Endometrial microvascular endothelial cells (primary cell): ENCODE results near the gene PDCD1. TPM values are rescaled to one million over a fixed set of nuclear protein-coding genes. Genes with fewer than 3 reads are reported as not detected.
"Not testable (repeated sequence)": the region's sequence is repeated elsewhere in the genome, so short reads cannot be mapped to it uniquely, and the experiment has no call there.

Source experiments
- in situ Hi-C: cut with HindIII; loops from 2 replicates; pipeline ENCODE4 v1.10.0; 2017; ENCODE audit warnings: low sequenced_read_pairs, low pct_unique_long_range_greater_than_20kb; ENCODE audit errors: inconsistent ontology term
- total RNA-seq: library from RNA; depleted of rRNA; stranded (reverse); fragments of >200 nt; gene quantifications from one replicate; pipeline ENCODE4 v1.2.3, GENCODE V29; 2015; ENCODE audit errors: inconsistent ontology term

The PDCD1 gene
- total RNA-seq, 1 donor from 2014 or later = not detected

GRCh38 chr2:241819947-241820624 is 38.6 kb downstream of the PDCD1 start:
- in situ Hi-C loops = not testable (repeated sequence)

GRCh38 chr2:241818943-241819270 is 39.8 kb downstream of the PDCD1 start:
- in situ Hi-C loops = no loop called here

GRCh38 chr2:241818229-241818942 is 40.3 kb downstream of the PDCD1 start:
- in situ Hi-C loops = no loop called here

GRCh38 chr2:241817821-241818215 is 40.9 kb downstream of the PDCD1 start:
- in situ Hi-C loops = not testable (repeated sequence)

- in situ Hi-C loops = no loop called here
Observed at GRCh38 chr2:241817126-241817820, 41.4 kb downstream of the PDCD1 start.

- in situ Hi-C loops = no loop called here
Observed at GRCh38 chr2:241816431-241817121, 42.1 kb downstream of the PDCD1 start.

- in situ Hi-C loops = no loop called here
Observed at GRCh38 chr2:241815477-241816430, 42.9 kb downstream of the PDCD1 start.

GRCh38 chr2:241814643-241815476 is 43.8 kb downstream of the PDCD1 start:
- in situ Hi-C loops = no loop called here

GRCh38 chr2:241814393-241814642 is 44.4 kb downstream of the PDCD1 start:
- in situ Hi-C loops = no loop called here

- in situ Hi-C loops = no loop called here
Observed at GRCh38 chr2:241813644-241814392, 44.9 kb downstream of the PDCD1 start.

GRCh38 chr2:241812730-241813643 is 45.7 kb downstream of the PDCD1 start:
- in situ Hi-C loops = no loop called here

- in situ Hi-C loops = no loop called here
Observed at GRCh38 chr2:241811952-241812729, 46.6 kb downstream of the PDCD1 start.

GRCh38 chr2:241811201-241811951 is 47.3 kb downstream of the PDCD1 start:
- in situ Hi-C loops = no loop called here

GRCh38 chr2:241810307-241811200 is 48.1 kb downstream of the PDCD1 start:
- in situ Hi-C loops = no loop called here
